ENCODE measurements around the gene SLC16A10.

The SLC16A10 gene

DNA sequence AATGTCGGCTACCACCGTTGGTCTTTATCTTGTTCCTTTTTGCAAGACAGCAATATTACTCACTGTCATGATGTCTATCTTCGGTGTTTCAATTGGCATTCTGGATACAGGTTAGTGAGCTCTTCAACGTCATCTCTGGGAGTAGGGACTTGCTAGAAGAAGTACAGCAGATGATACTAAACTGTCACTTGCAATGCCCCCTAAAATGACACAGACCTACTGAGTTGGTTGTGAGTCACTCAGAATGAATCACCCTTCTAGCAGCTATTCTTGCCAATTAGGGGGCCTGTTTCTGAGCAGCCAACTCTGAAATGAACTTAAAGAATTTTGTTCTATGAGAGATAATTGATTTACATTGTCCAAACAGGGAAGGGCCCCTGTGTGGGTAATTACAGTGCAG is 176.5 kb downstream of the SLC16A10 start:
- no peaks in the 10 kb centered on the region for H3K27me3 Mint-ChIP-seq
- peaks cover 63% of the 10 kb centered on the region for H3K4me1 Mint-ChIP-seq
- H3K9me3 Mint-ChIP-seq = no peaks in the 10 kb centered on the region
- peaks cover 27% of the 10 kb centered on the region for H3K36me3 Mint-ChIP-seq
- H3K27ac Mint-ChIP-seq = peak overlapping the region; percentile 19
- H3K4me3 Mint-ChIP-seq = peak overlapping the region; percentile 4

DNA sequence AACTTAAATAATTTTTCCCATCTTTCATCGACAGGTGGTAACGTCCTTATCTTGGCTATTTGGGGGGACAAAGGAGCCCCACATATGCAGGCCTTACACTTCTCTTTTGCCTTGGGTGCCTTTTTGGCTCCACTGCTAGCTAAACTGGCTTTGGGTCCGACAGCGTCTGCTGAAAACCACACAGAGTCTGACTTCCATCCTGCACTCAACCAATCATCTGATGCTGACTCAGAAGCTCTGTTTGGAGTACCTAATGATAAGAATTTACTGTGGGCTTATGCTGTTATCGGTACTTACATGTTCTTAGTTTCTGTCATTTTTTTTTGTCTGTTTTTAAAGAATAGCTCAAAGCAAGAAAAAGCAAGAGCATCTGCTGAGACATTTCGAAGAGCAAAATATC is 178.5 kb downstream of the SLC16A10 start:
- H3K9me3 Mint-ChIP-seq = no peaks in the 10 kb centered on the region
- H3K4me1 Mint-ChIP-seq = peaks cover 58% of the 10 kb centered on the region
- H3K36me3 Mint-ChIP-seq = peaks cover 35% of the 10 kb centered on the region
- H3K27ac Mint-ChIP-seq = no peak overlapping the region
- H3K27me3 Mint-ChIP-seq = no peaks in the 10 kb centered on the region
- H3K4me3 Mint-ChIP-seq = no peak overlapping the region

DNA sequence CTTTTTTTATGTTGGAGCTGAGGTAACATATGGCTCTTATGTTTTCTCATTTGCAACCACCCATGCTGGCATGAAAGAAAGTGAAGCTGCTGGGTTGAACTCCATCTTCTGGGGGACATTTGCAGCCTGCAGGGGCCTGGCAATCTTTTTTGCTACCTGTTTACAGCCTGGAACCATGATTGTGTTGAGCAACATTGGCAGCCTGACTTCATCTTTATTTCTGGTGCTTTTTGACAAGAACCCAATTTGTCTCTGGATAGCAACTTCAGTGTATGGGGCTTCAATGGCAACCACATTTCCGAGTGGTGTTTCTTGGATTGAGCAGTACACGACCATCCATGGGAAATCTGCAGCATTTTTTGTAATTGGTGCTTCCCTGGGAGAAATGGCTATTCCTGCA is 179.0 kb downstream of the SLC16A10 start:
- H3K4me3 Mint-ChIP-seq = no peak overlapping the region
- no peaks in the 10 kb centered on the region for H3K27me3 Mint-ChIP-seq
- H3K9me3 Mint-ChIP-seq = no peaks in the 10 kb centered on the region
- peaks cover 53% of the 10 kb centered on the region for H3K4me1 Mint-ChIP-seq
- H3K36me3 Mint-ChIP-seq = peaks cover 35% of the 10 kb centered on the region
- no peak overlapping the region for H3K27ac Mint-ChIP-seq

- Mint-ChIP-seq H3K27ac (no peak overlapping the region), H3K4me1 (peaks cover 45% of the 10 kb centered on the region)
These were observed 180.5 kb downstream of the SLC16A10 start for GRCh38 chr6:111267764-111268333.

GRCh38 chr6:111269401-111269970 is 182.2 kb downstream of the SLC16A10 start:
- Mint-ChIP-seq H3K36me3 (peaks cover 42% of the 10 kb centered on the region), H3K27ac (no peak overlapping the region), H3K9me3 (peaks cover 6% of the 10 kb centered on the region), H3K4me3 (no peak overlapping the region), H3K27me3 (no peaks in the 10 kb centered on the region), H3K4me1 (peaks cover 35% of the 10 kb centered on the region)

More at GRCh38 chr6:111267764-111268333, 180.5 kb downstream of the SLC16A10 start:
- H3K9me3 Mint-ChIP-seq = no peaks in the 10 kb centered on the region
- peaks cover 37% of the 10 kb centered on the region for H3K36me3 Mint-ChIP-seq
- H3K27me3 Mint-ChIP-seq = no peaks in the 10 kb centered on the region
- peak overlapping the region; percentile 5 for H3K4me3 Mint-ChIP-seq

DNA sequence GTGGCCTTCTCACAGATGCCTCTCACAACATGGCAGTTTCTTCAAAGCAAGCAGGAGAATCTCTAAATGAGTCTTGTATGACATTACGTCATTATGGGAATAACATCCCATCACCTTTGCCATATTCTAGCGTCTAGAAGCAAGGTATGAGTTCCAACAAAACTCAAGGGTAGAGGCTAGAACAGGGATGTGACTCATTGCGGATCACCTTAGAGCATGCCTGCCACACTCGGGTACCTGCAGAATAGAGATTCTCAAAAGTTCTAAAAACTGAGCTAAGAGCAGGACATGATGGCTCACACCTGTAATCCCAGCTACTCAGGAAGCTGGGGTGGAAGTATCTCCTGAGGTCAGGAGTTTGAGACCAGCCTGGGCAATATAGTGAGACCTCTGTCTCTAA is 182.8 kb downstream of the SLC16A10 start:
- H3K27ac Mint-ChIP-seq = no peak overlapping the region
- no peaks in the 10 kb centered on the region for H3K27me3 Mint-ChIP-seq
- H3K4me3 Mint-ChIP-seq = no peak overlapping the region
- peaks cover 48% of the 10 kb centered on the region for H3K36me3 Mint-ChIP-seq
- H3K9me3 Mint-ChIP-seq = peaks cover 8% of the 10 kb centered on the region
- H3K4me1 Mint-ChIP-seq = peaks cover 35% of the 10 kb centered on the region

DNA sequence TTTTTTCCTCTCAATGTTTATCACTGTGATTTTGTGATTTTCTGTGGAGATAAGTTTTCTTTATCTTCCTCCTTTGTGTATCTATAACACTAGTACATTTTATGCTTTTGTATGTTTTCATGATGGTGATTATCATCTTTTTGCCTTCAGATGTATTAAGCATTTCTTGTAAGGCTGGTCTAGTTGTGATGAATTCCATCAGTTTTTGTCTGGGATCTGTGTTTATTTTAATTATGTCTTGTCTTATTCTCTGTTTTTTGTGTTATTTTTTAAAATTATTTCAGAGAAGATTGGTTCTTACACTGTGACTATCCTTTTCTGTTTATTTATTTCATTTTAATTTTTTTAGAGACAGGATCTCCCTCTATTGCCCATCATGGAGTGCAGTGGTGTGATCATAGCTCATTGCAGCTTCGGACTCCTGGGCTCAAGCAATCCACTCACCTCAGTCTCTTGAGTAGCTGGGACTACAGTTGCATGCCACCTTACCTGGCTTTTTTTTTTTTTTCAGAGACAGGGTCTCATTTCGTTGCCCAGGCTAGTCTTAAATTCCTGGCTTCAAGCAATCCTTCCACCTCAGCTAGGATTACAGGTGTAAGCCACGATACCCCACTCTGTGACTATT is 187.4 kb downstream of the SLC16A10 start:
- Mint-ChIP-seq H3K4me1 (peaks cover 3% of the 10 kb centered on the region), H3K36me3 (peaks cover 57% of the 10 kb centered on the region), H3K9me3 (peaks cover 8% of the 10 kb centered on the region), H3K27me3 (no peaks in the 10 kb centered on the region), H3K27ac (no peak overlapping the region), H3K4me3 (no peak overlapping the region)

DNA sequence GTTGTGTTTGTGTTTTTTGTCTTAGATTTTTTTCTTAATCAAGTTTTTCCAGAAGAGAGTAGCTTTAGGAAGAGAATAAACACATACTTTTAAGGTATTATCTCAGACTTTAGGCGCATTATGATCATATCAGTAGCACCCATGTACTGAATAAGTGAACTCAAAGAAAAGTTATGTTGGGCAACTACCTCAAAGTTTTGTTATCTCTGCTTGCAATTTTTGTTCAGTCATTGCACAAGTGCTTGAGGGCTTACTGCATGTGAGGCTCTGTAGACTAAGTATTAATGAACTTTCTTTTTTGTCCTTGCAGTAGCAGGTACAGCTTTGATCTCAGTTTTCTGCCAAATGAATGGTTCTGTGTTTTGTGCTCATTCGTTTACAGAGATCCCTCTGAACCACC is 189.0 kb downstream of the SLC16A10 start:
- H3K36me3 Mint-ChIP-seq = peaks cover 62% of the 10 kb centered on the region
- no peaks in the 10 kb centered on the region for H3K27me3 Mint-ChIP-seq
- H3K4me1 Mint-ChIP-seq = peaks cover 3% of the 10 kb centered on the region
- H3K27ac Mint-ChIP-seq = no peak overlapping the region
- H3K4me3 Mint-ChIP-seq = no peak overlapping the region
- peaks cover 8% of the 10 kb centered on the region for H3K9me3 Mint-ChIP-seq

GRCh38 chr6:111276736-111277135 is 189.4 kb downstream of the SLC16A10 start:
- Mint-ChIP-seq H3K9me3 (peaks cover 8% of the 10 kb centered on the region), H3K4me3 (no peak overlapping the region)

DNA sequence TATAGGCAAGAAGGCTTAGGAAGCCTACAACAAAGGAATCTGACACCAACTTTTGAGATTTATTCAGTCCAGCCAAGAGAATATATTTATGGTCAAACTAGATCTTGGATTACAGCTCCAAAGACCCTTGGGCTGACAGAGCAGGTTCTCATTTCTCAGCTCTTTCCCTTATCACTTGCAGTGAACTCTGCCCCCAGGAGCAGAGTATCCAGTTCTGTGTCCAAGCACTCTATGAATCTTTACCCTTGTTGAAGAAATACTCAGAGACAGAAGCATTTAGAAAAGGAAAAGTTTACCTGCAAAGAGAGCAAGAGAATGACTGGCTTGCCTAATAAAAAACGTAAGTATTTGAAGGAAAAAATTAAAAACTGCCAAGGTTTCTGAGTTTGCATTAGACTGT is 190.5 kb downstream of the SLC16A10 start:
- Mint-ChIP-seq H3K27me3 (no peaks in the 10 kb centered on the region), H3K36me3 (peaks cover 67% of the 10 kb centered on the region), H3K4me1 (peaks cover 3% of the 10 kb centered on the region), H3K27ac (no peak overlapping the region), H3K4me3 (no peak overlapping the region), H3K9me3 (peaks cover 8% of the 10 kb centered on the region)

More at GRCh38 chr6:111276736-111277135, 189.4 kb downstream of the SLC16A10 start:
- Mint-ChIP-seq H3K4me1 (peaks cover 3% of the 10 kb centered on the region), H3K27me3 (no peaks in the 10 kb centered on the region), H3K27ac (no peak overlapping the region), H3K36me3 (peaks cover 62% of the 10 kb centered on the region)

- H3K27ac Mint-ChIP-seq = no peak overlapping the region
- no peak overlapping the region for H3K4me3 Mint-ChIP-seq
These were observed 191.4 kb downstream of the SLC16A10 start for GRCh38 chr6:111278731-111279130.

DNA sequence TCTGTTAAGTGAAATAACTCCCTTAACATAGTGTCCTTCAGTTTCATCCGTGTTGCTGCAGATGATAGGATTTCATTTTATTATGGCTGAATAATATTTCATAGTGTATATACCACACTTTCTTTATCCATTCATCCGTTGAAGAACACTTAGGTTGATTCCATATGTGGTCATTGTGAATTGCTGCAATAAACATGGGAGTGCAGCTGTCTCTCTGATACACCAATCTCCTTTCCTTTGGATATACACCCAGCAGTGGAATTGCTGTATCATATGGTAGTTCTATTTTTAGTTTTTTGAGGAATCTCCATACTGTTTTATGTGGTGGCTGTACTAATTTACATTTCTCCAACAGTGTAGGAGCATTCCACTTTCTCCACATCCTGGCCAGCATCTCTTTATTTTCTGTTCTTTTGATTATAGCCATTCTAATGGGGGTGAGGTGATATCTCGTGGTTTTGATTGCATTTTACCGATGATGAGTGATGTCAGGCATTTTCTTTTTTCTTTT is 193.2 kb downstream of the SLC16A10 start:
- H3K4me3 Mint-ChIP-seq = no peak overlapping the region
- no peaks in the 10 kb centered on the region for H3K27me3 Mint-ChIP-seq
- peaks cover 51% of the 10 kb centered on the region for H3K36me3 Mint-ChIP-seq

More at GRCh38 chr6:111278731-111279130, 191.4 kb downstream of the SLC16A10 start:
- Mint-ChIP-seq H3K4me1 (peaks cover 3% of the 10 kb centered on the region), H3K36me3 (peaks cover 63% of the 10 kb centered on the region), H3K9me3 (peaks cover 8% of the 10 kb centered on the region), H3K27me3 (no peaks in the 10 kb centered on the region)

More for the DNA sequence above, 193.2 kb downstream of the SLC16A10 start:
- no peak overlapping the region for H3K27ac Mint-ChIP-seq
- H3K4me1 Mint-ChIP-seq = peaks cover 3% of the 10 kb centered on the region
- H3K9me3 Mint-ChIP-seq = no peaks in the 10 kb centered on the region
